Erythroblast (primary cell): ENCODE measurements around the gene DUSP16.

Experiments
- GATA1 ChIP-seq: IDR thresholded peaks from 2 replicates; pipeline ENCODE4 v1.6.1; 2011; ENCODE audit warnings: low read depth, mild to moderate bottlenecking, control low read depth, low read length, moderate library complexity
- POLR2A ChIP-seq: IDR thresholded peaks from 2 replicates; pipeline ENCODE4 v1.6.1; 2011; ENCODE audit warnings: mild to moderate bottlenecking, low read length

- TF ChIP-seq POLR2A (no peak), GATA1 (no peak)
Observed at GRCh38 chr12:12543959-12544358, 18.7 kb downstream of the DUSP16 start.
